Astrocyte of the hippocampus (primary cell): ENCODE data around the gene KNDC1.

Experiments used
- DNase-seq: peaks from one replicate; pipeline ENCODE4 v3.0.0; 2011; ENCODE audit warnings: low read depth, low spot score

KNDC1 gene

GRCh38 chr10:133237588-133238465, 77.8 kb downstream of the KNDC1 start, which contains the start of gene VENTX:
Gene VENTX (plus strand): TSS chr10:133237855. CDS start chr10:133237915, 60 bp downstream.
- no peak for DNase-seq

- no peak for DNase-seq
These were observed 78.4 kb downstream of the KNDC1 start for GRCh38 chr10:133238466-133238804.

GRCh38 chr10:133239990-133240389, 80.0 kb downstream of the KNDC1 start:
- no peak for DNase-seq

GRCh38 chr10:133241501-133242205, 81.6 kb downstream of the KNDC1 start:
- DNase-seq, result no peak

- DNase-seq, result no peak
These were observed 82.8 kb downstream of the KNDC1 start for GRCh38 chr10:133242611-133243356.

- DNase-seq, result no peak
These were observed 83.6 kb downstream of the KNDC1 start for GRCh38 chr10:133243593-133243992.

- no peak for DNase-seq
These were observed 85.6 kb downstream of the KNDC1 start for GRCh38 chr10:133245439-133246235.

GRCh38 chr10:133246236-133246626, 86.2 kb downstream of the KNDC1 start:
- no peak for DNase-seq

GRCh38 chr10:133247681-133248333, 87.8 kb downstream of the KNDC1 start:
- DNase-seq, result no peak

- no peak for DNase-seq
These were observed 88.3 kb downstream of the KNDC1 start for GRCh38 chr10:133248334-133248715.

- DNase-seq, result no peak
These were observed 89.2 kb downstream of the KNDC1 start for GRCh38 chr10:133249094-133249780.

GRCh38 chr10:133249975-133250754, 90.1 kb downstream of the KNDC1 start:
- DNase-seq, result no peak

- no peak for DNase-seq
These were observed 91.6 kb downstream of the KNDC1 start for GRCh38 chr10:133251388-133252222.

- no peak for DNase-seq
These were observed 92.2 kb downstream of the KNDC1 start for GRCh38 chr10:133252223-133252552.

- DNase-seq, result no peak
These were observed 93.4 kb downstream of the KNDC1 start for GRCh38 chr10:133253361-133253955.

- no peak for DNase-seq
These were observed 94.6 kb downstream of the KNDC1 start for GRCh38 chr10:133254421-133255120.

GRCh38 chr10:133255323-133255722, 95.3 kb downstream of the KNDC1 start:
- no peak for DNase-seq
